GM12878 (cell line): ENCODE results near the gene TDRD3. TPM values are rescaled to one million over a fixed set of nuclear protein-coding genes. Genes with fewer than 3 reads are reported as not detected.

Source experiments
- ATAC-seq: fragments of 200-7000 bp; cut with Tn5 transposase; 3 replicates; pipeline ENCODE4 v1.9.1; 2020; ENCODE audit warnings: mild to moderate bottlenecking, moderate library complexity
- BruUV-seq: library from RNA; stranded (reverse); fragments of 400-500 nt; replicated peaks from 2 replicates; lab custom pipeline; 2021; lab: Mats Ljungman, UMichigan
- CTCF ChIA-PET: fragments of 300-600 bp; sonication (Branson Sonifier 250); formaldehyde crosslinking; extraction: SDS; loops from one replicate; lab custom pipeline; 2021; ENCODE audit warnings: inconsistent platforms; lab: Yijun Ruan, JAX
- POLR2A ChIA-PET: fragments of 350-600 bp; formaldehyde crosslinking; extraction: SDS; loops from one replicate; lab custom pipeline; 2021; ENCODE audit warnings: inconsistent platforms; lab: Charles Lee
- RAD21 ChIA-PET: fragments of 300-600 bp; sonication (Branson Sonifier 250); formaldehyde crosslinking; loops from one replicate; lab custom pipeline; 2023; ENCODE audit warnings: antibody characterized with exemption; ENCODE audit not compliant: unreplicated experiment; lab: Charles Lee
- SMC1A ChIA-PET: fragments of 300-600 bp; sonication (Branson Sonifier 250); formaldehyde crosslinking; loops from one replicate; lab custom pipeline; 2023; ENCODE audit not compliant: unreplicated experiment, uncharacterized antibody; lab: Charles Lee
- DNase-seq: peaks from one replicate; pipeline ENCODE4 v3.0.0-alpha.2; 2011; ENCODE audit warnings: low read depth, low spot score
- FAIRE-seq: peaks from 3 replicates; lab custom pipeline; 2011; peaks lifted over from hg19 to GRCh38; lab: Jason Lieb, UNC
- H2AFZ ChIP-seq: 2 replicates; pipeline ENCODE4 v1.6.0; 2011; ENCODE audit warnings: low read depth, low read length, control low read depth; ENCODE audit not compliant: control insufficient read depth
- H3K27ac ChIP-seq: 2 replicates; pipeline ENCODE4 v1.5.1; 2011; ENCODE audit warnings: control low read depth; ENCODE audit not compliant: control insufficient read depth, insufficient read depth
- H3K27me3 ChIP-seq, 2 experiments: replicated peaks in 1 of 2; 2 replicates each; pipeline versions ENCODE4 v1.6.0 to v1.6.1; 2011; ENCODE audit warnings: low read length in 1 of 2; ENCODE audit not compliant: control insufficient read depth in 2 of 2, insufficient read depth in 2 of 2
- H3K36me3 ChIP-seq, 2 experiments: 2 replicates each; pipeline ENCODE4 v1.5.1; 2011; ENCODE audit warnings: low read length in 1 of 2; ENCODE audit not compliant: control insufficient read depth in 2 of 2, insufficient read depth in 2 of 2
- H3K4me1 ChIP-seq: 2 replicates; pipeline ENCODE4 v1.6.1; 2011; ENCODE audit warnings: mild to moderate bottlenecking, low read length, moderate library complexity, mixed read lengths; ENCODE audit not compliant: control insufficient read depth, insufficient read depth
- H3K4me2 ChIP-seq: 2 replicates; pipeline ENCODE4 v1.6.0; 2011; ENCODE audit warnings: control low read depth; ENCODE audit not compliant: control insufficient read depth, insufficient read depth
- H3K4me3 ChIP-seq: fragments of 200-600 bp; sonication (generic); 2 replicates; pipeline ENCODE4 v1.5.1; 2016
- H3K79me2 ChIP-seq: 2 replicates; pipeline ENCODE4 v1.6.0; 2011; ENCODE audit warnings: low read length; ENCODE audit not compliant: control insufficient read depth, insufficient read depth
- H3K9ac ChIP-seq: 2 replicates; pipeline ENCODE4 v1.8.0; 2011; ENCODE audit warnings: low read length, control low read depth, mixed read lengths; ENCODE audit not compliant: control insufficient read depth, insufficient read depth
- H3K9me3 ChIP-seq: replicated peaks from 3 replicates; pipeline ENCODE4 v1.5.1; 2011; ENCODE audit warnings: mild to moderate bottlenecking, low read length; ENCODE audit not compliant: control insufficient read depth, insufficient read depth
- H4K20me1 ChIP-seq: 2 replicates; pipeline ENCODE4 v1.6.0; 2011; ENCODE audit not compliant: control insufficient read depth, insufficient read depth
- CHD4 ChIP-seq: fragments of 200-600 bp; sonication (generic); IDR thresholded peaks from 2 replicates; pipeline ENCODE4 v1.6.1; 2016; ENCODE audit warnings: mild to moderate bottlenecking
- MLLT1 ChIP-seq: fragments of 450-650 bp; IDR thresholded peaks from 2 replicates; pipeline ENCODE4 v1.6.1; 2016; ENCODE audit warnings: mild to moderate bottlenecking
- ZBTB33 ChIP-seq: fragments of 450-650 bp; IDR thresholded peaks from 2 replicates; pipeline ENCODE4 v1.6.1; 2017; ENCODE audit warnings: mild to moderate bottlenecking
- WGBS: methylation state at CpG from one replicate; pipeline ENCODE4 v1.1.6; 2016; ENCODE audit warnings: low lambda C conversion rate; ENCODE audit not compliant: insufficient replicate concordance, insufficient coverage; ENCODE audit errors: missing lambda C conversion rate; 5-methylcytosine and 5-hydroxymethylcytosine counted together
- in situ Hi-C: fragments of 300-500 bp; cut with MboI; formaldehyde crosslinking; loops from 9 replicates; pipeline ENCODE4 v1.14.3; 2018; ENCODE audit warnings: mixed read lengths
- intact Hi-C: fragments of 100-400 bp; cut with micrococcal nuclease; formaldehyde crosslinking; loops from one replicate; pipeline ENCODE4 v1.14.2; 2022; ENCODE audit not compliant: unreplicated experiment
- polyA plus RNA-seq, 11 experiments: library from polyadenylated mRNA; depleted of rRNA in 4 of 11; unstranded in 6 of 11; stranded (reverse) in 5 of 11; fragments of >200 nt; fragmentation: Nextera tagmentation in 4 of 11; fragmentation: Illumina TruSeq in 1 of 11; extraction: Ambion mirVana in 4 of 11; extraction: Trizol in 1 of 11; gene quantifications; 1 replicate in 1 of 11; 2 replicates in 10 of 11; pipeline versions ENCODE4 v1.2.1 to v1.2.3, GENCODE V29; 2011 to 2016; ENCODE audit warnings: inconsistent platforms in 2 of 11, missing spikeins in 2 of 11, low read depth in 1 of 11
- total RNA-seq, 4 experiments: library from RNA; depleted of rRNA in 3 of 4; stranded (reverse); fragments of >200 nt in 3 of 4; fragmentation: Illumina TruSeq in 1 of 4; extraction: Trizol in 1 of 4; gene quantifications; 2 replicates each; pipeline versions ENCODE4 v1.2.1 to v1.2.3, GENCODE V29; 2013 to 2021

TDRD3 gene
- total and polyA plus RNA-seq, 10 of the 15 experiments (the other 5 are each of a cell fraction or from before 2014, with no cell fraction given), result 8.4 to 27.9 (median 15.8) TPM

GRCh38 chr13:60418954-60419353, 21.9 kb downstream of the TDRD3 start:
- no peak for DNase-seq
- ChIA-PET RAD21 (interaction anchor here (1.3 kb wide), 1 partner anchor 9 kb away, joined by 5 read pairs; no protein-coding TSS in a partner anchor), POLR2A (no interaction called here), SMC1A (interaction anchor here (1.5 kb wide), 1 partner anchor 12 kb away, joined by 4 read pairs; no protein-coding TSS in a partner anchor), CTCF (no interaction called here)
- Histone ChIP-seq H4K20me1 (no peaks in the 10 kb centered on the region), H3K4me1 (no peaks in the 10 kb centered on the region), H3K9me3 (peaks cover 6% of the 10 kb centered on the region; the same call in 2 of the 3 replicates), H3K4me2 (no peak overlapping the region), H3K36me3 (no peaks in the 10 kb centered on the region), H3K27ac (no peak overlapping the region), H3K79me2 (peaks cover 5% of the 10 kb centered on the region), H3K4me3 (no peak overlapping the region), H2AFZ (no peak overlapping the region), H3K27me3 (no peaks in the 10 kb centered on the region), H3K9ac (no peak overlapping the region)
- no peak for ATAC-seq
- no TSS peak for BruUV-seq
- TF ChIP-seq ZBTB33, result no peak
- no peak for TF ChIP-seq CHD4
- no peak for TF ChIP-seq MLLT1
- no peak for FAIRE-seq
- intact Hi-C loops, result no loop called here
- in situ Hi-C loops, result no loop called here
- 82% methylated on average over 2 of the region's 2 CpGs for WGBS
